ENCODE results near the gene KIAA0753.

DNA sequence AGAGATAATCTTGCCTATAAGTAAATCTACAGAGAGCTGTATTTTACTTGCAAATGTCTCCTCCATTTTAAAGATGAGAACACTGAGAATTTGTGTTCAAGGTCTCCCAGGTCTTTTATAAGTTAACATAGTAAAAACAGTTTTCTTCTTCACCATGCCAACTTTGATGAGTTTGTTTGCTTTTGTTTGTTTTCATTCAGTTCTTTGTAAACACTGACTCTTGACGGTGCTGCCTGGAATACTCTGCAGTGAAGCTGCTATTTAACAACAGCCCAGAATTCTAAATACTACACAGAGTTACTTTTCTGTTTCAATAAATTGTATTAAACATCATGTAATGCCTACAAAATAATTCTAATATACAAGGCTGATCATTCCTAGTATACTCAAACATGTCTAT, 42.8 kb downstream of the KIAA0753 start:
- no peak for TF ChIP-seq CTCF (IDR thresholded peaks at IDR 0.05; ENCODE audit: insufficient read depth, low read length, poor library complexity, severe bottlenecking)
- no peak for TF ChIP-seq EZH2phosphoT487 (conservative IDR thresholded peaks at IDR 0.05; ENCODE audit: low read length)
